GM12874 (cell line): ENCODE measurements around the gene SDE2.

ENCODE experiments used
- CTCF ChIP-seq: IDR thresholded peaks from 2 replicates; pipeline ENCODE4 v1.5.1; 2011; ENCODE audit warnings: low read depth, mild to moderate bottlenecking, control low read depth, low read length, moderate library complexity; ENCODE audit not compliant: insufficient read depth

The SDE2 gene

DNA sequence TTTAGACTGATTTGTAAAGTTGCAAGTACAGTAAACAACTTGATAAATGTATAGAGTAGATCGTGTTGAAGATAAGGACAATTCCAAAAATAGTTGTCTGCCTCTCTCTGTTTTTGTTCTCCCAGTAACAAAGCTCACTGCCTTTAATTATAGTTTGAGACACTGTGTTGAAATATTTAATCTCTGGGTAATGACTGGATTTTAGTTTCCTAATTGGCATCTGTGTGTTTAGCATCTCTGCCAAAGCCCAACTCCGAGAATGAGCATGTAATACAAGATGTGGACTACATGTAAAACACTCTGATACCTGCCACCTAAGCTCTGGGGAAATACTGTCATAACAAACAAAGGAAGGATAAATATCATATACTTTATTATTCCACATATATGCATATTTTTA is 27.7 kb upstream of the SDE2 start:
- no peak for TF ChIP-seq CTCF

DNA sequence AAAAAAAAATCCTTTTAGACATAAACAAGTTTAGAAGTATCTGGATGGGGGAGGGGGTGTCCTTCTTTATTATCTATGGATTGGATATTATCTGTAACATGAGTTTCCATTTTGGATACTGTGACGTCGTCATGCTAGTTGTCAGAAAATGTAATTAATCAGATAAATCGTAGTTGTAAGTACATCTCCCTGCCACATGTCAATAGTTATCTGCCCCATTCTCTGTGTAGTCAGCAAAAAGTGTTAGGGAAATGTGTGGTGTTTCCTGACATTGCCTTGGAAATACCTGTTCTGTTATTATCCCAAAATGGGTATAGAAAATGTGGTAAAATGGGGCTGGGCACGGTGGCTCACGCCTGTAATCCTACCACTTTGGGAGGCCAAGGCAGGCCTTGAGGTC is 24.6 kb upstream of the SDE2 start:
- no peak for TF ChIP-seq CTCF

DNA sequence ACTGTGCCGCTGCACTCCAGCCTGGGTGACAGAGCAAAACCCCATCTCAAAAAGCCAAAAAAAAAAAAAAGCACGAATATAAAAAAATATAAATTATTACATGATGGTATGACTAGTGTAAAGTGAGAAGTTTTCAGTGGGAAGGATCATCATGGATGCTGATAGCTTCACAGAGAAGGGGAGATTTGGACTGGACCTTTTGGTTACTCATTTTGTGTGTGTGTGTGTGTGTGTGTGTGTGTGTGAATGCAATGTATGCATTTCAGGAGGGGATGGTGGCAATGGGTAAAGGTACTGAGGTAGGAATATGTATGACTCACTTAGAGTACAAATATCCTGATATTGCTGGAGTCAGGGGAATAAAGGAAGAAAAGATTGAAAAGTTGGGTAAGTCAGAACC is 22.7 kb upstream of the SDE2 start:
- TF ChIP-seq CTCF, result no peak

DNA sequence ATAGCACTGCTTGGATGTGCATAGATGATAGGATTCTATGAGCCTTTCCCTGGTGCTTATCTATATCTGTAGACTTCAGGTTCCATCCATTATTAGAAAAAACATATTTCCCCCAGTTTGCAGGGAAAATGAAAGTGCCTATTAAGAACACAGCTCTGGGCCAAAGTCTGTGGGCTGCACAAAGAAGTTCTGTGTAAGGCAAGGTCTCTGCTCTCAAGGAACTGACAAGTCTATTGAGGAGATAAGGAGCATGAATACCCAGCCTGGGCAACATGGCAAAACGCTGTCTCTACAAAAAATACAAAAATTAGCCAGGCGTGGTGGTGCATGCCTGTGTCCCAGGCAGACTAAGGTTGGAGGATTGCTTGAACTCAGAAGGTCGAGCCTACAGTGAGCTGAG is 22.3 kb upstream of the SDE2 start:
- no peak for TF ChIP-seq CTCF

DNA sequence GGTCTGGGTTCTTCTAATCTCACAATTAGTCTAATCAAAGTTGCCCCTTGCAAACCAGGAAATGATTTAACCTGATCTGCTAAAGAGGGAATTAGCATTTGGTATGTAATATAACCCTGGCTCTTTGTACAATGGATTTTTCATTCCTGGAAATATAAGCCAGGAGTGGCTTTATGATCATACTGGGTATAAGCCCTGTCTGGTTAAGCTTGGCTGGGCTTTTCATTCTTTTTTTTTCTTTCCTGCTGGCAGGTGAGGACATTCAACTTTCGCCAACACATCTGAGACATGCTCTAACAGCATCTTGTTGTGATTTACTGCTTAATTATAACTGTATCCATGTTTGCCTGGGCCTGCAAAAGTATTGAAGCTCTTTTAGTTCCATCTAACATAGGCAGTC is 20.4 kb upstream of the SDE2 start:
- no peak for TF ChIP-seq CTCF

DNA sequence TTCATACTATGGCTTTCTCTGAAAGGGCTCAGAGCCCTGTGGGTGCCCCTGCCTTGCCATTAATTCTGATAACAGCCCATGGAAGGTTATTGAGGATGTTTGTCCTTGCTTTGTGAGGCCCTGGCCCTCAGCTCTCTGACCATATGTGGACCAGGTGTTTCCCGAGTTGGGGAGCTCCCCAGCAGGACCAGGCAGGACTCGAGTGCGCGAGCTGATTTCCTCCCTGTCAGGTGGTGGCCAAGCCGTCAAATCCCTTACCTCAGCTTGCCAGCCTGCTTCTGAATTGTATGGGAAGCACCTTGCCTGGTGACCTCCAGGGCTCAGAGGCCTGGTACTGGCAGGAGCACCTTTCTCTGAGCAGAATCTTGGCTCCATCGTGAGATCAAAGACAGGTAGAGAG is 17.9 kb upstream of the SDE2 start:
- no peak for TF ChIP-seq CTCF

DNA sequence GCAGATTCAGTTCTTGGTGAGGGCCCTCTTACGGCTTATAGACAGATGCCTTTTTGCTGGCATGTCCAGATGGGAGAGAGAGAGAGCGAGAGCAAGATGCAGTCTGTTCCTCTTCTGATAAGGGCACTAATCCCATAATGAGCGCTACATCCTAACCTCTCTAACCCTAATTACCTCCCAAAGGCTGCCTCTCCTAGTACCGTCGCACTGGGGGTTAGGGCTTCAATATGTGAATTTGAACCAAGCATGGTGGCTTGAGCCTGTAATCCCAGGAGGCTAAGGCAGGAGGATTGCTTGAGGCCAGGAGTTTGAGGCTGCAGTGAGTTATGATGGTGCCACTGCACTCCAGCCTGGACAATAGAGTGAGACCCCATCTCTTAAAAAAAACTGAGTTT is 10.5 kb upstream of the SDE2 start:
- no peak for TF ChIP-seq CTCF

- TF ChIP-seq CTCF, result no peak
Measured at GRCh38 chr1:226006686-226007085, 7.5 kb upstream of the SDE2 start.
